ENCODE measurements around the gene NOC2L. TPM values are rescaled to one million over a fixed set of nuclear protein-coding genes. Genes with fewer than 3 reads are reported as not detected.
A peak's percentile ranks its signal among the peaks of the same experiment; 100 is the strongest.
"Not testable (repeated sequence)": the region's sequence is repeated elsewhere in the genome, so short reads cannot be mapped to it uniquely, and the experiment has no call there.

NOC2L gene
- total and polyA plus RNA-seq, 10 donors = 26.2 to 73.4 (median 45.9) TPM

DNA sequence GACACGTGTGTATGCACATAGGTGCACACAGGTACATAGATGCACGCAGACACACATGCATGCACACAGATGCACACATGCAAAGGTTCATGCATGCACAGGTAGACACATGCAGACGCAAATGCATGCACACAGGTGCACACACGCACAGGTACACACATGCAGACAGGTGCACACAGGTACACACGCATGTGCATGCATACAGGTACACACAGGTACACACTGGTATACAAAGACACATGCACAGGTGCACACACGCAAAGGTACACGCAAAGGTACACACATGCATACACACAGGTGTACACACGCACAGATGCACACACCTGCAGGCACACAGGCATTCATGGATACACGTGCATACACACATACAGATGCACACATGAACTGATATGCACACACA lies 8.8 kb downstream of the NOC2L start:
- H3K4me3 ChIP-seq = no peak overlapping the region
- intact Hi-C loops (cut with DNase I; ENCODE audit: low total_unique reads) = no loop called here
- TF ChIP-seq POLR2A (IDR thresholded peaks at IDR 0.05) (no peak), POLR2AphosphoS5 (IDR thresholded peaks at IDR 0.05) (no peak), CTCF (IDR thresholded peaks at IDR 0.05 in 8 of 11, conservative IDR thresholded peaks at IDR 0.05 in 3 of 11) (no peak)
- 87 to 97% (median 94%) methylated on average over 9 of the region's 9 CpGs for WGBS, 5 donors
- H3K9me3 ChIP-seq = no peaks in the 10 kb centered on the region
- no peaks in the 10 kb centered on the region for H3K27me3 ChIP-seq (replicated peaks in 1 of 7)
- H3K4me1 ChIP-seq = peaks cover 0 to 21% (median 5%) of the 10 kb centered on the region in 6 donors
- DNase-seq = no peak
- peaks cover 7 to 100% (median 99%) of the 10 kb centered on the region in 6 donors for H3K36me3 ChIP-seq
- H3K27ac ChIP-seq = no peak overlapping the region

DNA sequence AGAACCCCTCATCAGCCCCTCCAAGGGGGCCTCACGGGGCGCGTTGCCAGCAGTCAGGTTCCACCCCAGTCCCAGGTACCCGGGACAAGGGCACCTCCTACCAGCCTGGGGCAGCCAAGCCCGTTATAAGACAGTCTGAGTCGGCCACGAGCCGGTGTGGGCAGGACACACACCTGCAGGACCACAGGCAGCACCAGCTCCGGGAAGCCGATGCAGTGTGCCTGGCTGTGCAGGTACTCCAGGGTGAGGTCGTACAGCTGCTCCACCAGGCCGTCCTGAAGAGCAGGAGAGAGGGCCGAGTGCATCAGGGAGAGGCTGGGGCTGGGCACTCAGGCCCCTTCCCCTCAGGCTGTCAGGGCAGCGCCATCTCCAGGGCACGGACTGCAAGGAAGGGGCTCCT lies 11.1 kb downstream of the NOC2L start:
- Histone ChIP-seq H3K27ac (no peak overlapping the region), H3K4me3 (no peak overlapping the region), H3K27me3 (replicated peaks in 1 of 7) (peaks cover 2 to 11% (median 4%) of the 10 kb centered on the region in 7 donors), H3K4me1 (peaks cover 0 to 35% (median 11%) of the 10 kb centered on the region in 6 donors), H3K9me3 (no peaks in the 10 kb centered on the region), H3K36me3 (peaks cover 7 to 95% (median 89%) of the 10 kb centered on the region in 6 donors)
- DNase-seq = no peak
- intact Hi-C loops (cut with DNase I; ENCODE audit: low total_unique reads) = no loop called here
- no peak for TF ChIP-seq POLR2A (IDR thresholded peaks at IDR 0.05)
- no peak for TF ChIP-seq POLR2AphosphoS5 (IDR thresholded peaks at IDR 0.05)
- no peak for TF ChIP-seq CTCF (IDR thresholded peaks at IDR 0.05 in 8 of 11, conservative IDR thresholded peaks at IDR 0.05 in 3 of 11)
- WGBS, 5 donors = 89 to 97% (median 94%) methylated on average over 9 to 15 of the region's 15 CpGs

GRCh38 chr1:946811-947210 lies 12.2 kb downstream of the NOC2L start:
- peaks cover 2 to 83% (median 78%) of the 10 kb centered on the region in 6 donors for H3K36me3 ChIP-seq
- WGBS, 5 donors = 93 to 95% (median 95%) methylated on average over 13 of the region's 13 CpGs

GRCh38 chr1:945688-946556 lies 13.1 kb downstream of the NOC2L start:
- 82 to 89% (median 85%) methylated on average over 20 to 29 of the region's 29 CpGs for WGBS, 5 donors

More at GRCh38 chr1:946811-947210, 12.2 kb downstream of the NOC2L start:
- H3K27ac ChIP-seq; intact Hi-C loops (cut with DNase I; ENCODE audit: low total_unique reads); H3K9me3 ChIP-seq; H3K4me3 ChIP-seq; DNase-seq: not testable (repeated sequence)
- H3K27me3 ChIP-seq (replicated peaks in 1 of 7) = peaks cover 2 to 22% (median 15%) of the 10 kb centered on the region in 7 donors
- H3K4me1 ChIP-seq = peaks cover 4 to 47% (median 23%) of the 10 kb centered on the region in 6 donors

More at GRCh38 chr1:945688-946556, 13.1 kb downstream of the NOC2L start:
- Histone ChIP-seq H3K27ac (peak overlapping the region in 5 of 8 donors; percentile 66 to 82 (median 74)), H3K27me3 (replicated peaks in 1 of 7) (peaks cover 10 to 31% (median 24%) of the 10 kb centered on the region in 7 donors), H3K9me3 (no peaks in the 10 kb centered on the region), H3K4me3 (no peak overlapping the region), H3K4me1 (peaks cover 11 to 56% (median 32%) of the 10 kb centered on the region in 6 donors), H3K36me3 (peaks cover 2 to 74% (median 69%) of the 10 kb centered on the region in 6 donors)
- intact Hi-C loops (cut with DNase I; ENCODE audit: low total_unique reads) = no loop called here
- TF ChIP-seq POLR2AphosphoS5 (IDR thresholded peaks at IDR 0.05) (no peak), CTCF (IDR thresholded peaks at IDR 0.05 in 8 of 11, conservative IDR thresholded peaks at IDR 0.05 in 3 of 11) (no peak), POLR2A (IDR thresholded peaks at IDR 0.05) (no peak)
- DNase-seq = no peak

Measured in spleen (tissue), 11 donors.